ENCODE results near the gene ADGRB3. TPM values are rescaled to one million over a fixed set of nuclear protein-coding genes. Genes with fewer than 3 reads are reported as not detected.

ADGRB3 gene
- total and polyA plus RNA-seq, 2 donors (not counting 3 experiments of a cell fraction or from before 2014, with no cell fraction given) = not detected

- intact Hi-C loops (cut with micrococcal nuclease) (no loop called here), dilution Hi-C loops (cut with MboI; ENCODE audit: extremely low pct_ligation_motif_present, low sequenced_read_pairs) (no loop called here)
- ChIA-PET CTCF (no interaction called here), POLR2A (no interaction called here)
- DNase-seq (ENCODE audit: low read depth, low spot score) (no peak), FAIRE-seq (no peak)
- no peaks in the 10 kb centered on the region for H3K79me2 ChIP-seq (ENCODE audit: control insufficient read depth, insufficient read depth, low read length)
- H3K9me3 ChIP-seq (replicated peaks; ENCODE audit: control insufficient read depth, insufficient read depth, low read length) = no peaks in the 10 kb centered on the region
- no peak overlapping the region for H3K4me3 ChIP-seq (replicated peaks in 1 of 3; ENCODE audit: insufficient read depth in 1 of 3, low read depth in 1 of 3, low read length in 3 of 3)
- BruUV-seq (replicated peaks) = no TSS peak
- no peak overlapping the region for H3K4me2 ChIP-seq (ENCODE audit: insufficient read depth, low read length)
- no peak overlapping the region for H2AFZ ChIP-seq (ENCODE audit: low read depth, low read length)
- H3K36me3 ChIP-seq (ENCODE audit: control insufficient read depth in 2 of 2, extremely low read depth in 1 of 2, insufficient read depth in 2 of 2, low read length in 2 of 2) = no peaks in the 10 kb centered on the region
- TF ChIP-seq POLR2AphosphoS5 (IDR thresholded peaks at IDR 0.05; ENCODE audit: insufficient read depth, low read depth, low read length) (no peak), MAX (IDR thresholded peaks at IDR 0.05; ENCODE audit: insufficient read depth, insufficient read length) (no peak), FOS (IDR thresholded peaks at IDR 0.05; ENCODE audit: borderline replicate concordance, insufficient read depth, low read length) (no peak), MYC (IDR thresholded peaks at IDR 0.05; ENCODE audit: low read depth, low read length) (no peak), GATA2 (IDR thresholded peaks at IDR 0.05; ENCODE audit: insufficient read depth, insufficient read length, low read depth, low read length) (no peak), EZH2 (IDR thresholded peaks at IDR 0.05; ENCODE audit: borderline replicate concordance, low read depth, low read length, severe bottlenecking) (no peak), POLR2A (IDR thresholded peaks at IDR 0.05; ENCODE audit: low read depth, low read length) (no peak), CTCF (IDR thresholded peaks at IDR 0.05; ENCODE audit: extremely low read depth in 1 of 2, insufficient read depth in 1 of 2, low read depth in 1 of 2, low read length in 2 of 2) (no peak), JUN (IDR thresholded peaks at IDR 0.05; ENCODE audit: borderline replicate concordance, insufficient read depth, insufficient read length, low read depth) (no peak)
- H3K27ac ChIP-seq (ENCODE audit: insufficient read depth, low read depth, low read length) = no peak overlapping the region
- H3K4me1 ChIP-seq (ENCODE audit: control insufficient read depth, extremely low read depth, insufficient read depth, low read length) = no peaks in the 10 kb centered on the region
- no peaks in the 10 kb centered on the region for H4K20me1 ChIP-seq (replicated peaks; ENCODE audit: control insufficient read depth, extremely low read depth, insufficient read depth, low read length)
- no peaks in the 10 kb centered on the region for H3K9me1 ChIP-seq (replicated peaks; ENCODE audit: control insufficient read depth, extremely low read depth, insufficient read depth, low read length)
- no peak overlapping the region for H3K9ac ChIP-seq (replicated peaks; ENCODE audit: extremely low read depth, insufficient read depth, low read length)
- H3K27me3 ChIP-seq (ENCODE audit: control insufficient read depth in 2 of 2, insufficient read depth in 2 of 2, low read length in 2 of 2) = no peaks in the 10 kb centered on the region
Observed at GRCh38 chr6:68653074-68653705, 18.1 kb downstream of the ADGRB3 start.
